Kidney (tissue), 14 donors: ENCODE data around the gene BRCA1. TPM values are rescaled to one million over a fixed set of nuclear protein-coding genes. Genes with fewer than 3 reads are reported as not detected.
A peak's percentile ranks its signal among the peaks of the same experiment; 100 is the strongest.

Source experiments
- DNase-seq, 5 donors: peaks; one replicate each; pipeline ENCODE4 v3.0.0-alpha.2; 2013 to 2020
- FAIRE-seq: peaks from 2 replicates; lab custom pipeline; 2012; peaks lifted over from hg19 to GRCh38; lab: Jason Lieb, UNC
- H3K27ac ChIP-seq, 2 donors: one replicate each; pipeline ENCODE4 v1.7.0; 2013; ENCODE audit warnings: low read depth in 2 of 2, low read length in 2 of 2, inconsistent platforms in 1 of 2
- H3K27me3 ChIP-seq: one replicate; pipeline ENCODE4 v1.7.1; 2013; ENCODE audit warnings: low read length, inconsistent platforms; ENCODE audit not compliant: control insufficient read depth, insufficient read depth
- H3K36me3 ChIP-seq, 3 donors: one replicate each; pipeline versions ENCODE4 v1.7.0 to v1.7.1; 2013; ENCODE audit warnings: low read length in 3 of 3, control low read depth in 1 of 3, inconsistent platforms in 1 of 3; ENCODE audit not compliant: insufficient read depth in 3 of 3, control insufficient read depth in 2 of 3
- H3K4me1 ChIP-seq, 3 donors: one replicate each; pipeline versions ENCODE4 v1.7.0 to v1.7.1; 2013; ENCODE audit warnings: low read length in 3 of 3, inconsistent platforms in 1 of 3, low read depth in 1 of 3; ENCODE audit not compliant: control insufficient read depth in 2 of 3, insufficient read depth in 2 of 3
- H3K4me3 ChIP-seq, 3 donors: one replicate each; pipeline versions ENCODE4 v1.7.0 to v1.8.1; 2013; ENCODE audit warnings: low read length in 3 of 3, control low read depth in 1 of 3, inconsistent platforms in 1 of 3
- H3K9ac ChIP-seq, 3 donors: one replicate each; pipeline versions ENCODE4 v1.7.0 to v1.7.1; 2013; ENCODE audit warnings: low read length in 3 of 3, control low read depth in 1 of 3, inconsistent platforms in 1 of 3
- H3K9me3 ChIP-seq, 3 donors: one replicate each; pipeline versions ENCODE4 v1.7.0 to v1.7.1; 2013; ENCODE audit warnings: low read length in 3 of 3, control low read depth in 1 of 3, inconsistent platforms in 1 of 3; ENCODE audit not compliant: control insufficient read depth in 2 of 3, insufficient read depth in 1 of 3
- CTCF ChIP-seq: IDR thresholded peaks from 3 replicates; pipeline ENCODE4 v1.5.1; 2012; ENCODE audit warnings: mild to moderate bottlenecking, moderate library complexity, borderline replicate concordance; ENCODE audit not compliant: insufficient read depth; ENCODE audit errors: extremely low read depth
- intact Hi-C: fragments of 100-400 bp; cut with DNase I; formaldehyde crosslinking; loops from one replicate; pipeline ENCODE4 v1.11.1; 2022
- polyA plus RNA-seq: library from polyadenylated mRNA; stranded (reverse); fragments of 350-450 nt; fragmentation: Illumina TruSeq; extraction: RNeasy Lipid Tissue Mini Kit (QIAGEN cat#74804); gene quantifications from one replicate; pipeline ENCODE4 v1.2.3, GENCODE V29; 2014; ENCODE audit warnings: low read depth, low replicate concordance; ENCODE audit not compliant: insufficient read depth
- total RNA-seq: library from RNA; stranded (reverse); fragmentation: NEBNext Ultra II Directional; extraction: Animal tissue kit (Norgen Biotek cat#: 25700); gene quantifications from one replicate; pipeline ENCODE4 v1.2.1, GENCODE V29; 2021
- donor health status: control.
- donor health status: control.
- donor health status: control.
- donor health status: control.
- donor health status: control.
- donor health status: DM: yes; HTN: yes; CAD: no.
- donor health status: Normal renal cell carcinoma (clear cell type).

BRCA1 gene
- total and polyA plus RNA-seq, 2 donors from 2014 or later: 1.4 to 5.1 TPM

GRCh38 chr17:43015579-43015978, 109.6 kb downstream of the BRCA1 start:
- no peaks in the 10 kb centered on the region for H3K9me3 ChIP-seq
- no peak for TF ChIP-seq CTCF
- peaks cover 0 to 7% (median 5%) of the 10 kb centered on the region in 3 donors for H3K36me3 ChIP-seq
- DNase-seq (peak in 2 of 5 donors; percentile 11 to 88), FAIRE-seq (no peak)
- H3K27ac ChIP-seq: peak overlapping the region; percentile 28 to 29
- H3K4me3 ChIP-seq: no peak overlapping the region
- intact Hi-C loops: no loop called here
- H3K9ac ChIP-seq: no peak overlapping the region
- H3K4me1 ChIP-seq: peaks cover 0 to 17% (median 0%) of the 10 kb centered on the region in 3 donors
- no peaks in the 10 kb centered on the region for H3K27me3 ChIP-seq

- TF ChIP-seq CTCF: no peak
- peak overlapping the region; percentile 28 to 29 for H3K27ac ChIP-seq
- intact Hi-C loops: no loop called here
- FAIRE-seq (no peak), DNase-seq (peak in 4 of 5 donors; percentile 27 to 75 (median 64))
- H3K9ac ChIP-seq: no peak overlapping the region
- H3K4me3 ChIP-seq: no peak overlapping the region
- no peaks in the 10 kb centered on the region for H3K27me3 ChIP-seq
- H3K9me3 ChIP-seq: no peaks in the 10 kb centered on the region
- H3K4me1 ChIP-seq: peaks cover 0 to 17% (median 0%) of the 10 kb centered on the region in 3 donors
- H3K36me3 ChIP-seq: peaks cover 0 to 7% (median 5%) of the 10 kb centered on the region in 3 donors
Measured at GRCh38 chr17:43014649-43015542, 110.3 kb downstream of the BRCA1 start.

- FAIRE-seq (no peak), DNase-seq (no peak)
- intact Hi-C loops: no loop called here
- TF ChIP-seq CTCF: no peak
- Histone ChIP-seq H3K27ac (no peak overlapping the region), H3K4me1 (peaks cover 0 to 11% (median 0%) of the 10 kb centered on the region in 3 donors), H3K9ac (no peak overlapping the region), H3K4me3 (no peak overlapping the region), H3K9me3 (no peaks in the 10 kb centered on the region), H3K36me3 (peaks cover 0 to 7% (median 5%) of the 10 kb centered on the region in 3 donors), H3K27me3 (no peaks in the 10 kb centered on the region)
Measured at GRCh38 chr17:43014020-43014648, 111.0 kb downstream of the BRCA1 start.
